NK-92 (cell line): ENCODE data around the gene NOD1.
"Not testable (repeated sequence)": the region's sequence is repeated elsewhere in the genome, so short reads cannot be mapped to it uniquely, and the experiment has no call there.

Source experiments
- DNase-seq: peaks from one replicate; lab custom pipeline; 2025; ENCODE audit not compliant: unreplicated experiment; lab: John Stamatoyannopoulos, UW

Gene NOD1, protein sequence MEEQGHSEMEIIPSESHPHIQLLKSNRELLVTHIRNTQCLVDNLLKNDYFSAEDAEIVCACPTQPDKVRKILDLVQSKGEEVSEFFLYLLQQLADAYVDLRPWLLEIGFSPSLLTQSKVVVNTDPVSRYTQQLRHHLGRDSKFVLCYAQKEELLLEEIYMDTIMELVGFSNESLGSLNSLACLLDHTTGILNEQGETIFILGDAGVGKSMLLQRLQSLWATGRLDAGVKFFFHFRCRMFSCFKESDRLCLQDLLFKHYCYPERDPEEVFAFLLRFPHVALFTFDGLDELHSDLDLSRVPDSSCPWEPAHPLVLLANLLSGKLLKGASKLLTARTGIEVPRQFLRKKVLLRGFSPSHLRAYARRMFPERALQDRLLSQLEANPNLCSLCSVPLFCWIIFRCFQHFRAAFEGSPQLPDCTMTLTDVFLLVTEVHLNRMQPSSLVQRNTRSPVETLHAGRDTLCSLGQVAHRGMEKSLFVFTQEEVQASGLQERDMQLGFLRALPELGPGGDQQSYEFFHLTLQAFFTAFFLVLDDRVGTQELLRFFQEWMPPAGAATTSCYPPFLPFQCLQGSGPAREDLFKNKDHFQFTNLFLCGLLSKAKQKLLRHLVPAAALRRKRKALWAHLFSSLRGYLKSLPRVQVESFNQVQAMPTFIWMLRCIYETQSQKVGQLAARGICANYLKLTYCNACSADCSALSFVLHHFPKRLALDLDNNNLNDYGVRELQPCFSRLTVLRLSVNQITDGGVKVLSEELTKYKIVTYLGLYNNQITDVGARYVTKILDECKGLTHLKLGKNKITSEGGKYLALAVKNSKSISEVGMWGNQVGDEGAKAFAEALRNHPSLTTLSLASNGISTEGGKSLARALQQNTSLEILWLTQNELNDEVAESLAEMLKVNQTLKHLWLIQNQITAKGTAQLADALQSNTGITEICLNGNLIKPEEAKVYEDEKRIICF

DNA sequence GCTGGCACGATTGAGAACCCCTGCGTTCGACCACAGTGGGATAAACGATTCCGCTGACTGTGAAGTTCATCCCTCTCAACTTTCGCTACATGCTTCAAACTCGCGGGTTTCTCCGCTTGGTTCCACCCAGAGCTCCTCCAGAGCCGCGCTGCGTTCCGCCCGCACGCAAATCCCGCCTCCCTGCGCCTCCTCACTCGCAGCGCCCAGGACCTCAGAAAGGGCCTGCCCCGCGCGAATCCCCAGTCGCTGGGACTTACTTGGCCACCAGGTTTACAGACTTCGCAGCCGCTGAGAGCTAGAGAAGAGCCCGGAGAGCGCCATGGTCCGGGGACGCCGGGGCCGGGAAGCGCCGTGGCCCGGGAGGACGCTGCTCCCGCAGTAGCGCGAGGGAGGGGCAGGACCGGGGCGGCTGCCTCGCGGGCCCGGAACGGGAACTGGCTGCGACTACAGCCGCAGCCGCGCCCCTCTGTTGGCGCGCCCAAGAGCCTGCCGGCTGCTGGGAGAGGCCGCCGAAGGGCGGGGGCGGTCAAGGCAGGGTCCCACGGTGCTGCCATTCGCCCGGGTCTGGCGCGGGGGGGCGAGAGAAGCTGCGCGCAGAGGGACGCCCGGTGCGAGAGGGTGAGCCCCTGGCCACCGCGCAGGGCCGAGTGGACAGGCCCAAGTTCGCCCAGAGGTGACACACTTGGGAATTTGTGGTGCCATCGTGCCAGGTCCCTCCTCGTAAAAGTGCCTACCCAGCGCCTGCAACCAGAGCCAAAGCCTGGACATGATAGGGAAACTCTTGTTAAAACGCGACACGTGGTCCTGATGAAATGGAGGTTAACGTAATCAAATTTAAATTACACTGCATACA is at the start of gene NOD1:
NOD1 (minus strand) TSS at position 436 of the 853 bp plus-strand sequence. CDS start 21,863 bp downstream, outside the sequence.
- DNase-seq, result no peak

DNA sequence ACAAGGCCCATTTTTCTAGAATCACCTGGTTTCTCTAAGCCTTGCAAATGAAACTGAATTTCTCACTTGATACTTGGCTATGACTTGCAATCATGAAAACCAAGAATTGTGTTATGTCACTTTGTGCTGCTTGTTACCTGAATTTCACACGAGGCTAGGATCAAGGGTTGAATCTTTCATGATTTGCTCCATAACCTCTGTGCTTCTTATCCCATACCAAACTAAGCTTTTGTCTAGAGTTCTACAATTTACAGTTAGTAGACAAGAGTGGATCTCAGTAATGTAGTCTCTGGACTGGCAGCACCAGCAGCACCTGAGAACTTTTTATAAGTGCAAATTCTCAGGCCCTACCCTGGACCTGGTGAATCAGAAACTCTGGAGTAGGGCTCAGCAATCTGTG is 48.7 kb upstream of the NOD1 start:
- DNase-seq, result not testable (repeated sequence)

DNA sequence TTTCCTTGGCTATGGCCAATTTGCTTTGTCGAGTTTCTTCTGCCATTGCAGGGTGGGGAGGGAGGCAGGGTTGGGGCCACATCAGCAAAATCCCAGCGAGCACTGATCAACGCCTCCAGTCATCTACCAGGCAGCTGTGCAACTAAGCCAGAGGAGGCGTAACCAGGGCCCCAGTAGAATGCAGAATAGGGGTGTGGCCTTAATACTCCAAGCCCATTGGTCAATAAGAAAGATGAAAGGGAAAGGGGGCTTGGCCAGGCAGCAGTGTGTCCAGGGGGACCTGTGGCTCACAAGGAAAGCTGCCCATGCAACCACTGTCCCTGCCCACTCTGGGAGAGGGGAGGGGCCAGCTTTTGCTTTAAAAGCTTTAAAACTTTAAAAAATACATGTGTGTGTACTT is 47.6 kb upstream of the NOD1 start:
- no peak for DNase-seq

DNA sequence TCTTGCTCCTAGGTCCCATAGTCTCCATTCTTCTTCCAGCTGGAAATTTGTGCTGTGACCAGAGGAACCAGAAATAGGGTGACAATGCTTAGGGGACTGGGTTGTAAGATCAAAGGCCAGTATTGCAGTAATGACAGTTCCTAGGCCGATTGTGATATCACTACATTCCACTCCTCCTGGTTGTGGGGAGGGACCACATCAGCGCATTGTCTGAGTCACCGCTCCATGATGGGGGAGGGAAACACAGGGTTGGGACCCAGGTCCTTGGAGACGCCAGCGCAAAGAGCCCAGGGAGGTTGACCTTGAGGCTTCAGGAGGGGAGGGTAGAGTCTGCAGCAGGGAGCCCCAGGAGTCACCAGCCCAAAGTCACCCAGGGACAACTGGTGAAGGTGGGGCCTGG is 46.8 kb upstream of the NOD1 start:
- no peak for DNase-seq

DNA sequence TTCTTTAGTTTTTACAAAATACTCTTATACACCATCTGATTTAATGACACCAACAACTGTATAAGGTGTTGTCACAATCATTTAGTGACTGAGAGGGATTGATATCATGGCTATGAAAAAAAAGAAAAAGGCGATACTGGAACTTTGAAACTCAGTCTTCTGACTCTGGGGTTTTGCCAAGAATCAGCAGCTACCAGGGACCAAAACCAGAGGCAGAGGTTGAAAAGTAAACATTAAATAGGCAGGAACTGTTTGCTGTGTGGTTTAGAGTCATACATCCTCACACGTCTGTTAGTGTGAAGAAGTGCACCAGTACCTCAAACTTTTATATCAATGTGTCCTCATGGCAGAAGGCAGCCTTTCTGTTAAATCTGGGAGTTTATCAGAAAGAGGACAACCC is 46.0 kb upstream of the NOD1 start:
- no peak for DNase-seq

DNA sequence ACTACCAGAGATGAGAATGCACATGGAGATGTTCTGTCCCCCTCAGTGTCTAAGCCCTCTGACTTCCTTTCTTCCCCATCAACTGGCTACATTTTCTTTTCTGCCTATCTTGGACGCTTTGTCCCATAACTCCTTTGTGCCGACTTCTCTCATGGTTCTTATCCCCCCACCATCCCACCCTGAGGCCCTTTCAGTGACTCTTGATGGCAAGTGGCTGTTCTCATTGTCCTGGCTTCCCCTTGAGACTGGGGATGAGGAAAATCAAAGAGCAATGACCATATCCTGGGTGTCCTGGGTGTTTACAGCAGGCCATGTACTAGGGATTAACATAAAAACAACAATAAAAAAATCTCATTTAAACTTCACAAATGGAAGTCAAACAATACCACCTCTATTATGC is 44.9 kb upstream of the NOD1 start:
- DNase-seq, result no peak

DNA sequence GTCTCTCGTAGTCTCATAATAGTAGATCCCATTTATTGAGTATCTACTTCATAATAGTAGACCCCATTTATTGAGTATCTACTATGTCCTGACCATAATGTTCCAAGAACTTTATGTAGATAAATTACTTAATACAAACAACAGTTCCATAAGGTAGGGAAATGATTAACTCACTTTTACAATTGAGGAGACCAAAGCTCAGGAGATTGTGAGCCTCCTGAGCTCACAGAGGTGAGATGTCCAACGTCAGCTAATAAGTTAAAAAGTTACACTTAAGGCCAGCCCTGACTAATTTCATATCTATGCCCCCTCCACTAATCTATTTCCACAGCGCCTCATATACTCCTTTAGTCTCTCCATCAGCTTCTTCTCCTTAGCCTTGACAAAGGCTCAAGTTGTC is 43.6 kb upstream of the NOD1 start:
- no peak for DNase-seq

DNA sequence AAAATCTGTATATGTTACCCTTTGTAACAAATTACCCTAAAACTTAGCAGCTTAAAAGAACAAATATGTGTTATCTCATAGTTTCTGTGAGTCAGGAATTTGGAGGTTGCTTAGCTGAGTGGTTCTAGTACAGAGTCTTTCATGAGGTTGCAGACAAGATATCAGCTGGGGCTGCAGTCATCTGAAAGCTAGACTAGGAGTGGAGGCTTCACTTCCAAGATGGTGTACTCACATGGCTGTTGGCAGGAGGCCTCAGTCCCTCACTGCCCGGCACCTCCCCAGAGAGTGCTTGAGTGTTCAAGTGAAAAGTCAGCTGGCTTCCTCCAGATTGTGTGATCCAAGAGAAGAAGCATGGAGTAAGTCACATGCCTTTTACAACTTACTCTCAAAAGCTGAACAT is 42.9 kb upstream of the NOD1 start:
- no peak for DNase-seq

DNA sequence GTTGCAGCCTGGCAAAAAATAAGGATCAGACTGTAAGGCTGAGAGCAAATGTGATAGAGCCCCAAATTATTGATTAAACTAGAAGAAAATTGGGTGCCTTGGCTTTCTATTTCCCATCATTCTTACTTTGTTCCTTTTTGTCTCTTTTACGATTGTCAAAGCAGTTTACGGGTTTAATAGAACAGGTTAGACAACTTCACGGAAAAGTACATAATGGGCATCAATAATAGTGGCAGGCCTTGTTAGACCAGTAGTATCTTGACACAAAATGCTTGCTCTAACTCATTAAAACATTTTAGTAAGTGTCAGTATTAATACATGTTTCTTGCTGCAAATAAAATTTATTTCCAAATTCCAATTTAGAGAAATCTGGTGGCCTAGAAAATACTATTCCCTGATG is 40.5 kb upstream of the NOD1 start:
- no peak for DNase-seq

DNA sequence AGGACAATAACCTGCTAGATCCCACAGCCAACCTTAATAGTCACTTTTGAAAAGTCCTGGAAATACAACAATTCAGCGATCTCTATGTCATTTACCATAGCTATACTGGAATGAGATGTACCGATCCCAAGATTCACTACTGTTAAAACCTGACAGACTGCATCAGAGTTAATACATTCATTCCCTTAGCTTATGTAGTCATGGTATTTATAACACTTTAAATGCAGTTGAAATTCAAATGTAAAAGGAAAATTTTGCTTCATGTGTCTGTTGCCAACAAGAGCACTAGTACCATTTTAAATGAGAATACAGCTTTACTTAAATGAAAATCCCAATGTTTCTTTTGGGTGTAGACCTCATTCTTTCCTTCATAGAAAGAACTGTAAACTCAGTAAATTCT is 37.2 kb upstream of the NOD1 start:
- DNase-seq, result no peak

DNA sequence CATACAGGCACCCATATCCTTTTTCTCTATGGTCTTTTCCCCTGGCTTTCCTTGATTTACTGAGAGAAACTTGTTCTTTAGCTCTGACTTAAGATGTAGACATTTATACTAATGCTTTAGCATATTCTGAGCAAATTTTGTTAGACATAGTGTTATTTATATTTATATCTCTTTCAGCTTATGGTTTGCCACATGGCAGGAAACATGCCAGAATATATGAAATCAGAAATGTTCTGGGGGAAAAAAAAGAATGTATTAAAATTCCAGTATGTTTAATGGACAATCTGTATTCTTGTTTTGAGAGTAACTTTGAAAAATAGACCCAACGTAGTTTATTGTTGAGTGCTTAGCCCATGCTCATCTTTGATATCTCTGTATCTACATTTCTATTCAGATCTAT is 36.2 kb upstream of the NOD1 start:
- no peak for DNase-seq

DNA sequence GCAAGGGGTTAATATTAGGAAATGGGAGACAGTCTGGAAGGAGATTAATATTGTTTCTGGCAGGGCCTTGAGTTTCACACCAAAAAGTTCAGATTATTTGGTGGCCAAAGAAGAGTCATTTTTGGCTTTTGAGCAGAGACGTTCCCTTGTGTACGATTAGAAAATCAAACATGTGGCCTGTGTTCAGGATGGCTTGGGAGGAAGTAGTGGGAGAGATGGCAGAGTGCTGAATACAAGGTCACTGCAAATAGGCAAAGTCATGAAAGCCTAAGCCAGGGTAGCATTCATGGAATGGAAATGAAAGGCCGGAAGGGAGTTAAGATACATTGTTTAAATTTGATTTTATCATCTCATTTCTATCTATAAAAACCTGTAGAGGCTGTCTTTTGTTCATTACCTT is 35.6 kb upstream of the NOD1 start:
- no peak for DNase-seq

DNA sequence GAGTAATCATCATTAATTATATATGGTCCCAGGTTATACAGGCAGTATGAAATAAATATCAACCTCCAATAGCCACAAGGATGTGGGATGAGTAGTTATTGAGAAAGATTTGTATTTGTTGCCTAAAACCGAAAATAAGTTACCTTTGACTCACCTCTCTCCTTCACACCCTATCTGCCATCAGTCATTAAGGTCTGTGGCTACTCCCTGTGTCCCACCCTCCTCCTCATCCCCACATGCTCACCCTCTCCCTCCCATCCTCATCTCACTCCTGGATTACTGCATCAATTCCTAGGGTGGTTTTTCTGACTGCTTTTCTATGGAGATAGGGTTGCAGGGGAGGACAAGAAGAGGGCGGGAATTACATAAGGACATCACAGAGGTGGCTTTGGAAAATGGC is 35.2 kb upstream of the NOD1 start:
- DNase-seq, result no peak

DNA sequence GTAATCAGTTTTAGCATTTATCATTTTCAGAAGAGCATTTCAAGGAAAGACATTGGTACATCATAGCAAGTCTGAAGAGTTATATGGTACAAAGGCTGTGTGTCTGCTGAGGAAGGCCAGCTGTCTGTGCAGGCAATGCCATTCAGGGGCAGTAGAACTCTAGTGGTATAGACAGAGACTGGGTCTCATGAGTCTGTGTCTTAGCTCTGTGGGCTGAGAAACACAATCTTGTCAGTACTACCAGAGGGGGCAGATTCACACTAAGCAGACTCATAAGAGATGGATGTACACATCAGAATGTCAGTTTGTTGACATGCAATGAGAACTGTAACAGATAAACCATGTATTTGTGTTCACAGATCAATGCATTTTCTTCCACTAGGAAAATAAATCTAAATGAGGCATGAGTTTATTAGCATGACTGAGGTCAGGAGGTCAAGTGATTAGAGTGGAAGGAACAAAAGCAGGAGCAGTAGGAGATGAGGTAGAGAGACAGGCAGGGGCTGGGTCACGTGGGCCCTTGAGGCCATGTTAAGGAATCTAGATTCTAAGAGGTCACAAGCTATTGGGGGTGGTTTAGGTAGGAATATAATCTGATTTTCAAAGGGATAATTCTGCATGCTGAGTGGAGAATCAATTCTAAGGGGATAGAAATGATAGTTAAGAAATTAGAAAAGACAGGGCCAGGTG is 33.5 kb upstream of the NOD1 start:
- DNase-seq, result no peak

DNA sequence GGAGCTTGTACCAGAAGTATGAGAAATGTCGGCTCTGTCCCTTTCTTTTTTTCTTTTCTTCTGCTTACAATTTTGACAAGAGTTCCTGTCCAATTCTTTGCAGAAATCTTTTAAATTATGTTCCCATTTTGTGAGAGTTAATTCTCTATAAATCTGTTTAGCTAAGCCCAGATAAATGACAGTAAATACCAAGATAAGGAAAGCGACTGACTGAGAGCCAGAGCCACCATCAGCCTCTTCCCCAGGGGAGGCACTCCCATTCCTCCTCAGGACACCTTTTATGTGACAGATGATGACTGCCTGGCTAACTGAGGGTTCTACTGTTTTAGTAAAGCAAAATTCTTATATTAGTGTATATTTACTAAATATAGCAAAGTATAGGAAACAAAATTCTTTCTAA is 32.9 kb upstream of the NOD1 start:
- DNase-seq, result no peak

DNA sequence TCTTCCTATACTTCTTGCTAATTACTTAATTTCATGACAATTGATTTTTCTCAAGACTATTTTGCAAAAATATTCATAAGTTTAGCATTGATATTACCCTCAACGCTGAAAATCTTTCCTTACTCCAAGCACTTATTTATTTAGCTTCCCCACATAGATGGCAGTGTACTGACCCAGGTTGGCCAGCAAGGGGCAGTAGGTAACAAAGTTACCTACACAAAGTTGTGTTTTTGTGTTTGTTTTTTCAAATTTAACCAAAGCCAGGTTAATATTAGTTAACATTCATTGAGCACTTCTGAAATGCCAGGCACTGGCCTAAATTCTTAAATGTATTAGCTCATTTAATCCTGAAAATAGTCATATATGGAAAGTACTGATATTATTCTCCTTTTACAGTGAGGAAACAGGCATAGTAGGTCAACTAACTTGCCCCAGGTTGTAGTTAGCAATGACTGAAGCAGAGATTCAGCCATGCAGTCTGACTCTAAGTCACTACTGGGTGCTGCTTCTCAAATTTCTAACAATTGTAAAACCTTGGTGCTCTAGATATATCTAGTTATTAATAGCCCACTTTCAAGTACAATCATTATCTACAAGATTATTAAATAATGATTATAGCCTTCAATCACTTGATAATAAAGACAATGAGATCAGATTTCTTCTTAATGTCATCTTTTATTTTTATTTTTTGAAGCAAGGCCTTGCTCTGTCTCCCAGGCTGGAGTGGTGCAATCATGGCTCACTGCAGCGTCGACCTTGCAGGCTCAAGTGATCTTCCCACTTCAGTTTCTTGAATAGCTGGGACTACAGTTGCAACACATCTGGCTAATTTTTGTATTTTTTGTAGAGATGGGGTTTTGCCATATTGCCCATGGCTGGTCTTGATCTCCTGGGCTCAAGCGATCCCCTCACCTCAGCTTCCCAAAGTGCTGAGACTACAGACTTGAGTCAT is 31.8 kb upstream of the NOD1 start:
- DNase-seq, result no peak

DNA sequence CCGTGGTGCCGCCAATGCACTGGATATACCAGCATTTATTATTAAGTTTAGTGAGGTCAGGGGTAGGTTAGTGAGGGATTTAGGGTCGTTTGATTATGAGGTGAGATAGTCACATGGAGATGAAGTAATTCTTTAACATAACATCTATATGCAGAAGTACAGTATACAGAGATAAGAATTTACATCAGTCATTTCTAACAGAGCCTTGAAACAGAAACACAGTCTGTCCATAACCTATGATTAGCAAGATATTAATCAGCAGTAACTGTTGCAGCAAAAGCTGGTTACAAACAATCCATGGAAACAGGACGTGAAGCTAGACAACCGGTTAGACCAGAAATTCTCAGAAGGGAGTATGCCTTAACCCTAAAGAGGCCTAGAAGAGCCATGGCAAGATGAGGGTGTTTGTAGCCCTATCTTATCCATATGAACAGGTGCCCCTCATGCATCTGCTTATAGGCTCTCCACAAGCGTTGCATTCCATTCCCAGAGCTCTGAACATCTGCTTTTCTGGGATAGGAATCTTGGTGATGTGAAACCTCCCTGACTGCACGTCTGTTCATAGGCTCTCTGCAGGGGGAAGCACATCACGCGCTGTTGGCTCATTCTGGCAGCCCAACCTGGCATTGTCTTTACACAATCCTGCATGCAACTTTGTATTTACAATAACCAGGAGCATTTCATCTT is 30.7 kb upstream of the NOD1 start:
- not testable (repeated sequence) for DNase-seq

DNA sequence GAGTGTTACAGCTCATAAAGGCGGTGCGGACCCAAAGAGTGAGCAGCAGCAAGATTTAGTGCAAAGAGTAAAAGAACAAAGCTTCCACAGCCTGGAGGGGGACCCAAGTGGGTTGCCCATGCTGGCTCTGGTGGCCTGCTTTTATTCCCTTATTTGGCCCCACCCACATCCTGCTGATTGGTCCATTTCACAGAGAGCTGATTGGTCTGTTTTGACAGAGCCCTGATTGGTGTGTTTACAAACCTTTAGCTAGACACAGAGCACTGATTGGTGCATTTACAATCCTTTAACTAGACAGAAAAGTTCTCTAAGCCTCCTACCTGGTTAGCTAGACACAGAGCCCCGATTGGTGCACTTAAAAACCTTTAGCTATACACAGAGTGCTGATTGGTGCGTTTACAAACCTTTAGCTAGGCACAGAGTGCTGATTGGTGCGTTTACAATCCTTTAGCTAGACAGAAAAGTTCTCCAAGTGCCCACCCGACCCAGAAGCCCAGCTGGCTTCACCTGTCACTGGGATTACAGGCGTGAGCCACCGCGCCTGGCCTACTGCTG is 28.8 kb upstream of the NOD1 start:
- not testable (repeated sequence) for DNase-seq
